ENCODE results near the gene RFK. TPM values are rescaled to one million over a fixed set of nuclear protein-coding genes. Genes with fewer than 3 reads are reported as not detected.

Gene RFK
- total and polyA plus RNA-seq, 4 donors = 13.2 to 23.0 (median 16.9) TPM

- Histone ChIP-seq H3K4me3 (ENCODE audit: low read depth in 1 of 3, low read length in 3 of 3) (no peak overlapping the region), H3K9me3 (ENCODE audit: control insufficient read depth in 4 of 4, low read length in 3 of 4) (no peaks in the 10 kb centered on the region), H3K36me3 (ENCODE audit: control insufficient read depth in 4 of 4, insufficient read depth in 3 of 4, low read depth in 1 of 4, low read length in 3 of 4) (no peaks in the 10 kb centered on the region), H3K4me1 (ENCODE audit: control insufficient read depth in 4 of 4, insufficient read depth in 4 of 4, low read length in 3 of 4) (no peaks in the 10 kb centered on the region), H3K27ac (ENCODE audit: low read depth in 1 of 2, low read length in 2 of 2) (no peak overlapping the region), H3K9ac (ENCODE audit: low read depth in 1 of 2, low read length in 2 of 2) (no peak overlapping the region), H3K27me3 (ENCODE audit: control insufficient read depth in 4 of 4, insufficient read depth in 4 of 4, low read length in 3 of 4) (no peaks in the 10 kb centered on the region)
- TF ChIP-seq, protein P1, sequence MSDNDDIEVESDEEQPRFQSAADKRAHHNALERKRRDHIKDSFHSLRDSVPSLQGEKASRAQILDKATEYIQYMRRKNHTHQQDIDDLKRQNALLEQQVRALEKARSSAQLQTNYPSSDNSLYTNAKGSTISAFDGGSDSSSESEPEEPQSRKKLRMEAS (IDR thresholded peaks at IDR 0.05) = no peak
- TF ChIP-seq HNF4A (conservative IDR thresholded peaks at IDR 0.05) = no peak
- TF ChIP-seq EGR1 (IDR thresholded peaks at IDR 0.05; ENCODE audit: low read depth in 2 of 2) = no peak
- TF ChIP-seq HNF4G (IDR thresholded peaks at IDR 0.05) = no peak
- TF ChIP-seq RAD21 (IDR thresholded peaks at IDR 0.05) = no peak
- TF ChIP-seq, protein P2, sequence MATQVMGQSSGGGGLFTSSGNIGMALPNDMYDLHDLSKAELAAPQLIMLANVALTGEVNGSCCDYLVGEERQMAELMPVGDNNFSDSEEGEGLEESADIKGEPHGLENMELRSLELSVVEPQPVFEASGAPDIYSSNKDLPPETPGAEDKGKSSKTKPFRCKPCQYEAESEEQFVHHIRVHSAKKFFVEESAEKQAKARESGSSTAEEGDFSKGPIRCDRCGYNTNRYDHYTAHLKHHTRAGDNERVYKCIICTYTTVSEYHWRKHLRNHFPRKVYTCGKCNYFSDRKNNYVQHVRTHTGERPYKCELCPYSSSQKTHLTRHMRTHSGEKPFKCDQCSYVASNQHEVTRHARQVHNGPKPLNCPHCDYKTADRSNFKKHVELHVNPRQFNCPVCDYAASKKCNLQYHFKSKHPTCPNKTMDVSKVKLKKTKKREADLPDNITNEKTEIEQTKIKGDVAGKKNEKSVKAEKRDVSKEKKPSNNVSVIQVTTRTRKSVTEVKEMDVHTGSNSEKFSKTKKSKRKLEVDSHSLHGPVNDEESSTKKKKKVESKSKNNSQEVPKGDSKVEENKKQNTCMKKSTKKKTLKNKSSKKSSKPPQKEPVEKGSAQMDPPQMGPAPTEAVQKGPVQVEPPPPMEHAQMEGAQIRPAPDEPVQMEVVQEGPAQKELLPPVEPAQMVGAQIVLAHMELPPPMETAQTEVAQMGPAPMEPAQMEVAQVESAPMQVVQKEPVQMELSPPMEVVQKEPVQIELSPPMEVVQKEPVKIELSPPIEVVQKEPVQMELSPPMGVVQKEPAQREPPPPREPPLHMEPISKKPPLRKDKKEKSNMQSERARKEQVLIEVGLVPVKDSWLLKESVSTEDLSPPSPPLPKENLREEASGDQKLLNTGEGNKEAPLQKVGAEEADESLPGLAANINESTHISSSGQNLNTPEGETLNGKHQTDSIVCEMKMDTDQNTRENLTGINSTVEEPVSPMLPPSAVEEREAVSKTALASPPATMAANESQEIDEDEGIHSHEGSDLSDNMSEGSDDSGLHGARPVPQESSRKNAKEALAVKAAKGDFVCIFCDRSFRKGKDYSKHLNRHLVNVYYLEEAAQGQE (IDR thresholded peaks at IDR 0.05) = no peak
- no peak for TF ChIP-seq TAF1 (conservative IDR thresholded peaks at IDR 0.05)
- TF ChIP-seq CTCF (IDR thresholded peaks at IDR 0.05; ENCODE audit: low read depth, low read length, missing input control) = no peak
- TF ChIP-seq GABPA (IDR thresholded peaks at IDR 0.05 in 1 of 2, conservative IDR thresholded peaks at IDR 0.05 in 1 of 2) = no peak
- no peak for TF ChIP-seq RXRA (IDR thresholded peaks at IDR 0.05)
- TF ChIP-seq, protein P3, sequence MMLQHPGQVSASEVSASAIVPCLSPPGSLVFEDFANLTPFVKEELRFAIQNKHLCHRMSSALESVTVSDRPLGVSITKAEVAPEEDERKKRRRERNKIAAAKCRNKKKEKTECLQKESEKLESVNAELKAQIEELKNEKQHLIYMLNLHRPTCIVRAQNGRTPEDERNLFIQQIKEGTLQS (IDR thresholded peaks at IDR 0.05) = no peak
- no peak for TF ChIP-seq YY1 (IDR thresholded peaks at IDR 0.05)
- no peak for TF ChIP-seq SP1 (IDR thresholded peaks at IDR 0.05)
- TF ChIP-seq NR2F2 (IDR thresholded peaks at IDR 0.05) = no peak
- no peak for TF ChIP-seq FOXA1 (IDR thresholded peaks at IDR 0.05)
- TF ChIP-seq FOXA2 (IDR thresholded peaks at IDR 0.05) = no peak
- no peak for TF ChIP-seq JUND (IDR thresholded peaks at IDR 0.05)
- TF ChIP-seq ZBTB33 (IDR thresholded peaks at IDR 0.05) = no peak
- DNase-seq (ENCODE audit: low spot score) = no peak
- 71% methylated on average over 5 of the region's 5 CpGs for WGBS
Observed at GRCh38 chr9:76353280-76353679, 40.9 kb downstream of the RFK start.
